GM18505 (cell line): Measurements from ENCODE around the gene PPFIBP2.
A peak's percentile ranks its signal among the peaks of the same experiment; 100 is the strongest.

Source experiments
- ATAC-seq: cut with Tn5 transposase; IDR thresholded peaks from one replicate; pipeline ENCODE4 v1.9.1; 2021; ENCODE audit not compliant: unreplicated experiment
- POLR2A ChIP-seq: IDR thresholded peaks from 4 replicates; pipeline ENCODE4 v1.6.1; 2011; ENCODE audit warnings: borderline replicate concordance; ENCODE audit not compliant: insufficient read depth, insufficient read length; ENCODE audit errors: extremely low read depth

PPFIBP2 gene

GRCh38 chr11:7622721-7623120, 108.9 kb downstream of the PPFIBP2 start:
- no peak for ATAC-seq
- no peak for TF ChIP-seq POLR2A

GRCh38 chr11:7628660-7629059, 114.9 kb downstream of the PPFIBP2 start:
- ATAC-seq: no peak
- no peak for TF ChIP-seq POLR2A

GRCh38 chr11:7630002-7630401, 116.2 kb downstream of the PPFIBP2 start:
- no peak for ATAC-seq
- TF ChIP-seq POLR2A: no peak

GRCh38 chr11:7632211-7632610, 118.4 kb downstream of the PPFIBP2 start:
- no peak for TF ChIP-seq POLR2A
- no peak for ATAC-seq

- TF ChIP-seq POLR2A: no peak
- ATAC-seq: no peak
Measured at GRCh38 chr11:7635137-7635536, 121.3 kb downstream of the PPFIBP2 start.

- TF ChIP-seq POLR2A: no peak
- ATAC-seq: no peak
Measured at GRCh38 chr11:7635708-7636107, 121.9 kb downstream of the PPFIBP2 start.

- TF ChIP-seq POLR2A: no peak
- ATAC-seq: no peak
Measured at GRCh38 chr11:7636350-7636749, 122.6 kb downstream of the PPFIBP2 start.

- no peak for ATAC-seq
- no peak for TF ChIP-seq POLR2A
Measured at GRCh38 chr11:7637447-7638157, 123.8 kb downstream of the PPFIBP2 start.

- no peak for TF ChIP-seq POLR2A
- ATAC-seq: peak; percentile 50
Measured at GRCh38 chr11:7638710-7639642, 125.2 kb downstream of the PPFIBP2 start.

GRCh38 chr11:7639643-7640025, 125.8 kb downstream of the PPFIBP2 start:
- no peak for TF ChIP-seq POLR2A
- no peak for ATAC-seq

GRCh38 chr11:7640816-7641215, 127.0 kb downstream of the PPFIBP2 start:
- no peak for ATAC-seq

GRCh38 chr11:7642747-7643146, 128.9 kb downstream of the PPFIBP2 start:
- ATAC-seq: no peak
- TF ChIP-seq POLR2A: no peak

More at GRCh38 chr11:7640816-7641215, 127.0 kb downstream of the PPFIBP2 start:
- TF ChIP-seq POLR2A: no peak

- ATAC-seq: no peak
- TF ChIP-seq POLR2A: no peak
Measured at GRCh38 chr11:7643314-7643713, 129.5 kb downstream of the PPFIBP2 start.

GRCh38 chr11:7645206-7645605, 131.4 kb downstream of the PPFIBP2 start:
- TF ChIP-seq POLR2A: no peak
- ATAC-seq: no peak
